ENCODE measurements around the gene PTH2.
"Not testable (repeated sequence)": the region's sequence is repeated elsewhere in the genome, so short reads cannot be mapped to it uniquely, and the experiment has no call there.

Gene PTH2

GRCh38 chr19:49374665-49375434, 48.4 kb downstream of the PTH2 start:
- no peak for DNase-seq

- DNase-seq: not testable (repeated sequence)
Observed at GRCh38 chr19:49373174-49373573, 50.1 kb downstream of the PTH2 start.
